HG02973 (cell line): ENCODE data around the gene SPATA45.

Experiments used
- ATAC-seq: cut with Tn5 transposase; IDR thresholded peaks from one replicate; pipeline ENCODE4 v1.9.1; 2021; ENCODE audit warnings: moderate library complexity; ENCODE audit not compliant: unreplicated experiment

Gene SPATA45

GRCh38 chr1:212782422-212783154 is 64.9 kb downstream of the SPATA45 start:
- no peak for ATAC-seq

- ATAC-seq, result no peak
These were observed 66.2 kb downstream of the SPATA45 start for GRCh38 chr1:212781225-212781624.

- no peak for ATAC-seq
These were observed 66.7 kb downstream of the SPATA45 start for GRCh38 chr1:212780759-212781158.
